ENCODE data around the gene KLB.
"Not testable (repeated sequence)": the region's sequence is repeated elsewhere in the genome, so short reads cannot be mapped to it uniquely, and the experiment has no call there.

KLB gene

DNA sequence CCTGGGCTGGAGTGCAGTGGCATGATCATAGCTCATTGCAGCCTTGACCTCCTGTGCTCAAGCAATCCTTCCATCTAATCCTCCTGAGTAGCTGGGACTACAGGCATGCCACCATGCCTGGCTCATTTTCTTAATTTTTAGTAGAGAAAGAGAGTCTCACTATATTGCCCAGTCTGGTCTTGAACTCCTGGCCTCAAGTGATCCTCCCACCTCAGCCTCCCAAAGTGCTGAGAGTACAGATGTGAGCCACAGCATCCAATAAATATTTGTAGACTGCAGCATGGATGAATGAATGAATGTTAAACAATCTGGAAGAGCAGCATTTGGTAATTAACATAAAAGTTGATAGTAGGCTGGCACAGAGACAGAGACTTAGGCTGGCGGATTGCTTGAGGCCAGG, 20.0 kb downstream of the KLB start:
- no peak for DNase-seq (ENCODE audit: low spot score)

DNA sequence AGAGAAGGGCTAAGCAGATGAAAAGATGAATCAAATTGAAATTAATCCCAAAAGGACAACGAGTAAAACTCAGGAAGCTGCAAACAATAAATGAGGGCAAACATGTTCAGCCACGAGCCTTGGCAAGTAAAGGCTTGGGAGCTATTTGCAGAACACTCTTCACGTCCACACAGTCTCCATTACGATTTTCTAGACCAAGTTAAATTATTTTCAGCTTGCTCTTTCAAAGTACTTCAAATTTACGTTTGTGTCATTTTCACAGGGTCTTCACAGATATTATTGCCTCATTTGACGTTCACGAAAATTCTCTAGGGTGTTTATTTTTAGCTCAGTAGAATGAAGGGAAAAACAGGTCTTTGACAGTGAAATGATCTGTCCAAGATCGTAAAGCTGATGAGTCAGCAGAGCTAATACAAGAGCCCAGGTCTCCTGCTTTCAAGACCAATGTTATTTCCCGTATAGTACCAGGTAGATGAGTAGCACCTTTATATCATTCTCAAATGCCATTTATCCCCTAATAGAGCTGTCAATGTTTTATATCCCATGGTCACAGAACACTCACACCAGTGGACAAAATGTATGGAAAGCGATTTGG, 20.9 kb downstream of the KLB start:
- DNase-seq (ENCODE audit: low spot score), result no peak

DNA sequence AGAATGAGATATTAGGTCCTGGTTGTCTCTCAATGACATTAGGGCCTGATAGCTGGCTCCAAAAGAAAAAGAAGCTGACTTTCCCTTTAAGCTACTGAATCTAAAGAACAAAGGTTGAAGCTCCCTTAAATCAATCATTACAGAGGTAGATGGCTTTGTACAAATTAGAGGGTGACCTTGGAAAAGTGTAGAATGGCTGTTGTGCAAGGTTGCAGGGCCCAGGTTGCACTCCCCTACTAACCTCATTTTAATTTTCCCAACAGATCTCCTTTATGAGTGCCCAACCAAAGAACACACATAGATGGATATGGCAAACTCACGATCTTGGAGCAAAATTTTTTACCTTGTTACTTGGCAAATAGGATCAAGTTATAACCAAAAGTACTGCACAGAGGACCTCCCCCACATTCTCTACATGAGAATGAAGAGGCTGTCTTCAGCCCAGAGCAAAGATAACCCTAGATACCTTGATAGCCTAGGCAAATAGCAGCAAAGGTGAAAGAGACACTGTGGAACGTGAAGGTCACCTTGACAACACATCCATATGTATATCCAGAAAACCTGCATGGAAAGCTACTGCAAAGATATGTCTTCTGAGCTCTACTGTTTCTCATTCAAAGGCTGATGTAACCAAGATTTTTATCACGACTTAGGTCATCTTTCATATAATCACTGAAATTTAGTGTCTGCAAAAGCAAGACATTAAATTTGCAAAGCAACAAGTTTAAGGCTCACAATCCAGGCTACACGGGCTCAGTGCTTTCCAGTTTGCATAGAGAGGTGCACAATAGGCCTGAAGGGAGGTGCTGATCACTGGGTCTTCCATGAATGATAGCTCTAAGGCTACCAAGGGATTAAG, 23.0 kb downstream of the KLB start:
- DNase-seq (ENCODE audit: low spot score), result no peak

DNA sequence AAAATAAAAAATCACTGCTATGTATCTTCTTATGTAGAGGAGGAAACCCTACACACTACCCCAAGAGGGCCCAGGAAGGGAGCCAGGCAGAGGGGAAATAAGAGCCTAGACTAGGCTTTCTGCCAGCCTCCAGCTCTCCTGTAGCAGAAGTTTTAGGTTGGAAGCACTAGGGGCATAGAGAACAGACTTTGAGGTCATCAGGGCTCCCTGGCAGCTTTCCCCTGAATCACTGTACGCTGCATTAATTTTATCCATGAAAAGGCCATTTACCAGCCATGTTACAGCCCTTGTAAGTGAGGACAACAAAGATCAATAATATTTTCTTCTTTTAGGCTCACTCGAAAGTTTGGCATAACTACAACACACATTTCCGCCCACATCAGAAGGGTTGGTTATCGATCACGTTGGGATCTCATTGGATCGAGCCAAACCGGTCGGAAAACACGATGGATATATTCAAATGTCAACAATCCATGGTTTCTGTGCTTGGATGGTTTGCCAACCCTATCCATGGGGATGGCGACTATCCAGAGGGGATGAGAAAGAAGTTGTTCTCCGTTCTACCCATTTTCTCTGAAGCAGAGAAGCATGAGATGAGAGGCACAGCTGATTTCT, 27.3 kb downstream of the KLB start:
- DNase-seq (ENCODE audit: low spot score), result no peak

DNA sequence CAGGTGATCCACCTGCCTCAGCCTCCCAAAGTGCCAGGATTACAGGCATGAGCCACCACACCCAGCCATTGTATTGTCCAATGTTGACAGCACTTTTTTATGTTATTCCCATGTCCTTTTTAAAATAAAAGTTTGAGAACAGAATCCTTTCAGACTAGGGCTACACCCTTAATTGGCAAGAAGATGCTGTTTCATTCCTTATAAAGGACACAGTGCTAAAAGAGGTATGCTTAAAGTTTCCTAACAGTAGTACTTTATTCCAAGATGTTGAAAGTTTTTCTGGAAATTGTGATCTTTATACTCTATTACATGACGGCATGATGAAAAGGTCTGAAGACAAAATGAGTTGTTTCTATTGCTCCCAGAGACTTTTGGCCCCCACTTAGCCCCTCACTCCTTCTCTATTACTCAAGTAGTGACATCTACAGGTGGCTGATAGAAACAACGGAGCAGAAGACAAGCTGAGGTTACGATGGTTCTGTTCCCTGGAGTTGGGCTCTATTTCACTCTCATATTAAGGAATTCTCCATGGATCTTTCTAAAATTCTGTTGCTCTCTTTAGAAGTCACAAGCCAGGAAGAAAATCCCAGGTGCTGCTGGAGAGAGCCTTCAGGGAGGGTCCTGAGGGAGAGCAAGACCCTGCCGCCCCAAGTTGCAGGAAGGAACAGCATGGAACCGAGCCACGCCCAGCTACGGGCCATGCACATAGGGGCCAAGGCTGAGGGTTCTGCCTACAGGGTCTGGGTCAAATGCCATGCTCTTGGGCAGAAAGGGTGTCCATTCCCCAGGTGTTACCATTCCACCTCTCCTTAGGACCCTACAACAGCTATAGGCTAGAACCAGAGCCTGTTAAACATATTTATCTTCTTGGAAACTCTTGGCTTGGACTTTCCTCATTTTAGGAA, 29.2 kb downstream of the KLB start:
- DNase-seq (ENCODE audit: low spot score), result no peak

DNA sequence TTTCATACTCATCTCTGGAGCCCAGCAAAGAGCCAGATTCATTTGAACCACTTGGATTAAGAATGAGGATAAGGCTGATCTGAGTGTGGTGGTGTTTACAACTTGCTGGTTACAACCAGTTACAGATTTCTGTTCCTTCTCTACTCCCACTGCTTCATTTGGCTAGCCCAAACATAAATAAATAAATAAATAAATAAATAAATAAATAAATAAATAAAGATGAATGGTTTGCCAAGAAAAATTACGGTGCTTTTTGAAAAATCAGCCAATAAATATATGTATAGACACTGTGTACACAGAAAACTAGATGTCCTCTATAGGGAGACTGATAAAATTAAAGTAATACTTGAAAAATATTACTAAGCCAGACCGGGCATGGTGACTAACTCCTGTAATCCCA, 34.9 kb downstream of the KLB start:
- DNase-seq (ENCODE audit: low spot score), result no peak

DNA sequence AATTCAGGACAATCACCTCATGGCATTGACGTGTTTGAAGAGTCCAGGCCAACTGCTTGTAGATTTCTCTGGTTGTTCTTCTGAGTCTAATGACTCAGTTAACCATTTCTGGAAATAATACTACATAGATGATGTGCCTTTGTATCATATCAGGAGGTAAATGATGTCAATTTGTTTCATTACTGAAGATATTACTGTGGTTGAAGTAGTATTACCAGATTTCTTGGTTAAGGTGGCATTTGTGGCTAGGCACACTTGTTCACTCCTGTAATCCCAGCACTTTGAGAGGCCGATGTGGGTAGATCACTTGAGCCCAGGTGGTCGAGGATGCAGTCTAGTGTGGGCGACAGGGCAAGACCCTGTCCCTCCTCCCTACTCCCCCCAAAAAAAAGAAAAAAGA, 36.3 kb downstream of the KLB start:
- DNase-seq (ENCODE audit: low spot score), result no peak

DNA sequence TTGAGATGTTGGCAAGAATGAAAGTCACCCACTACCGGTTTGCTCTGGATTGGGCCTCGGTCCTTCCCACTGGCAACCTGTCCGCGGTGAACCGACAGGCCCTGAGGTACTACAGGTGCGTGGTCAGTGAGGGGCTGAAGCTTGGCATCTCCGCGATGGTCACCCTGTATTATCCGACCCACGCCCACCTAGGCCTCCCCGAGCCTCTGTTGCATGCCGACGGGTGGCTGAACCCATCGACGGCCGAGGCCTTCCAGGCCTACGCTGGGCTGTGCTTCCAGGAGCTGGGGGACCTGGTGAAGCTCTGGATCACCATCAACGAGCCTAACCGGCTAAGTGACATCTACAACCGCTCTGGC, 39.7 kb downstream of the KLB start:
- no peak for DNase-seq (ENCODE audit: low spot score)

DNA sequence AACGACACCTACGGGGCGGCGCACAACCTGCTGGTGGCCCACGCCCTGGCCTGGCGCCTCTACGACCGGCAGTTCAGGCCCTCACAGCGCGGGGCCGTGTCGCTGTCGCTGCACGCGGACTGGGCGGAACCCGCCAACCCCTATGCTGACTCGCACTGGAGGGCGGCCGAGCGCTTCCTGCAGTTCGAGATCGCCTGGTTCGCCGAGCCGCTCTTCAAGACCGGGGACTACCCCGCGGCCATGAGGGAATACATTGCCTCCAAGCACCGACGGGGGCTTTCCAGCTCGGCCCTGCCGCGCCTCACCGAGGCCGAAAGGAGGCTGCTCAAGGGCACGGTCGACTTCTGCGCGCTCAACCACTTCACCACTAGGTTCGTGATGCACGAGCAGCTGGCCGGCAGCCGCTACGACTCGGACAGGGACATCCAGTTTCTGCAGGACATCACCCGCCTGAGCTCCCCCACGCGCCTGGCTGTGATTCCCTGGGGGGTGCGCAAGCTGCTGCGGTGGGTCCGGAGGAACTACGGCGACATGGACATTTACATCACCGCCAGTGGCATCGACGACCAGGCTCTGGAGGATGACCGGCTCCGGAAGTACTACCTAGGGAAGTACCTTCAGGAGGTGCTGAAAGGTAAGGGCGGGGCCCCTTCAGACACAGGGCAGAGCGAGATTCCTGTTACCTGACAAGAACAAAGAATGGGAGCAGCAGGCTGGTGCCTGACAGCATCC, 40.3 kb downstream of the KLB start:
- DNase-seq (ENCODE audit: low spot score), result peak; percentile 72

DNA sequence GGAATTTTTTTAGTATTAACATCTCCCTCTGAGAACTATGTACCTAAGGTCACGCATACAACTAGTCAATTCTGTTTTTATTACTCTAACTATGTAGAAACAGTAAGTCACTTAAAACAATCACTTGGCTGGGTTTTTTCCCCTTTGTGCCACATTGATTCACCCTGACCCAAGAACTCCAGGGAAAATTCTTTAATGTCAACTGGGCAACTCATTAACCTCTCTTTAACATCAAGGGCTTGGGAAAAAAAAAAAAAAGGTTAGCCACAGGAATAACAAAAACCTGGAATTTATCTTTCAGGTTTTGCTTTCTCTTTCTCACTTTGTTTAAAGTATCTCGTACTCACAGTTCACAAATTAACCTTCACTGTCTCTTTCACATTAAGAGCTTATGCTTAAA, 43.9 kb downstream of the KLB start:
- DNase-seq (ENCODE audit: low spot score), result no peak

DNA sequence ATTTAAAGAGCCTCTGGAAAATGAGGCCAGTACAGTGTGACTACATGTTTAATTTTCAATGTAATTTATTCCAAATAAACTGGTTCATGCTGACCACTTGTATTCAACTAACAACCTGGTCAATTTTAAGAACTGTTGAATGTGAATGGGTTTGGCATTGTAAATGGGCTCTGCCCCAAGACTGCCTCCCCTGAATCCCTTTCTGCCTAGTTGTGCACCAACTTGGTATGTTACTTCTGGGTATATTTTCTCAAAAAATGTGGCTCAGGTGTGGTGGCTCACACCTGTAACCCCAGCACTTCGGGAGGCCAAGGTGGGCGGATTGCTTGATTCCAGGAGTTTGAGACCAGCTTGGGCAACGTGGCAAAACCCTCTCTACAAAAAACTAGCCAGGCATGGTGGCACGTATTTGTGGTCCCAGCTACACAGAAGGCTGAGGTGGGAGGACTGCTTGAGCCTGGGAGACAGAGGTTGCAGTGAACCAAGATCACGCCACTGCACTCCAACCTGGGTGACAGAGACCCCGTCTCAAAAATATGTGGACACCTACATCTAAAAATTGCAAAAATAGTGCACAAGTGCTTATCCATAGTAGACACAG, 44.8 kb downstream of the KLB start:
- no peak for DNase-seq (ENCODE audit: low spot score)

DNA sequence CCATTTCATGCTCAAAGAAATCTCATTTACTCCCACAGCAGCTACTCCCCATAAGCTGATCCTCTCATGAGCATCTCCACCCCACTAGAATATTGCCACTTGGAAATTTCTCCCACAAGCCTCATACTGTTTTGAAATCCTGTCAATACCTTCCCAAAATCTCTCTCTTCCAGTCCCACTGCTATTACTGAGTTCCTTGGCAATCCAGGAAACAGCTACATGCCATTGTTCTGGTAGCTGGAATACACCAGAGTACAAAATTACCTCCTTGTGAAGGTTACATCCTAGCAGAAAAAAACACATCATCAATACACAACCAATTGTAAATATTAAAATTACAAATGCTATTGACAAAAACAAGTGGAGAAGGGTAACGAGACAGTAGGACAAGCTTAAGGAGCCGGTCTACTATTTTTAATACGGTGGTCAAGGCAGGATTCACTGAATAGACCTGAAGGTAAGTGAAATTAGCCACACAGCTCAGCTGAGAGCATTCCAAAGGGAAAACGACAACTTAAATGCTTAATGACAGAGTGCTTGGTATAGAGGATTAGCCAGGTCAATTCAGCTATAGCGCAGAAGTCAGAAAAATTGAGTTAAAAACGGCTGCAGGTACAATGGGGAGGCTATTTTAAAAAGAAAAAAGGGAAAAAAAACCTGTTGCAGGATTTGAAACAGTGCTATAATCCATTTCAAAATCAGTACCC, 45.6 kb downstream of the KLB start:
- no peak for DNase-seq (ENCODE audit: low spot score)

DNA sequence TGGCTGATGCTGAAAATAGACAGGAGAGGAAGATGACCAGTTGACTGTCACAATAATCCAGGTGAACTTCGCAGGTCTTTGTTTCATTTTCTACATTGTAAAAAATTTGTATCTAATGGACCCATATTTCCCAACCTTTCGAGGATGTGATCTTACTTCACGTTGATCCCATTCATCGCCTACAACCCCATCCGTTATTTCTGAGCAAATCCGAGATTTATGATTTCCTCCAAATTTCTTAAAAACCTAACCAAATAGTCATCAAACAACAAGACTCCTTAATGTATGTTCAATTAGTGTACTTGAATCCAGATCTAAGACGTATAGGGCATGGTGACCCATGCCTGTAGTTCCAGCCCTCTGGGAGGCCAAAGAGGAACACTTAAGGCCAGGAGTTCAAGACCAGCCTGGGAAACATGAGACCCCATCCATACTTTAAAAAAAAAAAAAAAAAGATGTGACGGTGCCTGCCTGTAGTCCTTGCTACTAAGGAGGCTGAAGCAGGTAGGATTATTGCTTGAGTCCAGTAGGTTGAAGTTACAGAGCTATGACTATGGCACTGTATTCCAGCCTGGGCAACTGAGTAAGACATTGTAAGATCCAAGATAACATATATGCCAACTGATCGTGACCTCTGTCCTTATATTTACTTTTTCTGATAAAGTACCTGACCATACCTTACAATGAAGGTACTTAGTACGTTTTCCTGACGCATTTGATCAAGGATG, 46.3 kb downstream of the KLB start:
- no peak for DNase-seq (ENCODE audit: low spot score)

DNA sequence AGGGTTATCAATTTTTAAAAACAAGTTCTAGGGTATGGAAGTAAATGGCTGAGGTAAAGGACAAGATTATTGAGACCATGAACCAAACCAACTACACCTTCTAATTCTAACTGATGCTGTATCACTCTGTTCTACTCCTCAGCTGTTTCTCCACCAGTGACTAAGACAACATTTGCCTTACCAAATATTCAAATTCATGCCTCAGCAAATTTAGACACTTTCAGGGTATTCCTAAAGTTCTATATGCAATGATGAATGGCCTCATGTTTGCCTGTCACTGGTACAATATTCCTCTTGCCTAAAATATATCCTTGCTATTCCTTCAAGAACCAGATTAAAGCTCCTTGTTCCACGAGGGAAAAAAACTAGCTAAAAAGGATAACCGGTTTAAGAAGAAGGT, 47.0 kb downstream of the KLB start:
- DNase-seq (ENCODE audit: low spot score), result no peak

DNA sequence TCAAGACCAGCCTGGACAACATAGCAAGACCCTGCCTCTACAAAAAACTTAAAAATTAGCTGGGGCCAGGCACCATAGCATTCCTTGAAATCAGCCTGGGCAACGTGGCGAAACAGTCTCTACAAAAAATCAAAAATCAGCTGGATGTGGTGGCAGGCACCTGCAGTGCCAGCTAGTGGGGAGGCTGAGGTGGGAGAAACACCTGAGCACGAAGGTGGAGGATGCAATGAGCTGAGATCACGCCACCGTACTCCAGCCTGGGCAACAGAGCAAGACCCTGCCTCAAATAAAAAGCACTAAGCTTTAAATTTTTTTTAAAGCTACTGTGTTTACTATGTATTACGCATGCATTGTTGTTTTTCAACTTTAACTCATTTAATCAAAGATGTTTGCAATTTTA, 48.8 kb downstream of the KLB start:
- DNase-seq (ENCODE audit: low spot score), result no peak

DNA sequence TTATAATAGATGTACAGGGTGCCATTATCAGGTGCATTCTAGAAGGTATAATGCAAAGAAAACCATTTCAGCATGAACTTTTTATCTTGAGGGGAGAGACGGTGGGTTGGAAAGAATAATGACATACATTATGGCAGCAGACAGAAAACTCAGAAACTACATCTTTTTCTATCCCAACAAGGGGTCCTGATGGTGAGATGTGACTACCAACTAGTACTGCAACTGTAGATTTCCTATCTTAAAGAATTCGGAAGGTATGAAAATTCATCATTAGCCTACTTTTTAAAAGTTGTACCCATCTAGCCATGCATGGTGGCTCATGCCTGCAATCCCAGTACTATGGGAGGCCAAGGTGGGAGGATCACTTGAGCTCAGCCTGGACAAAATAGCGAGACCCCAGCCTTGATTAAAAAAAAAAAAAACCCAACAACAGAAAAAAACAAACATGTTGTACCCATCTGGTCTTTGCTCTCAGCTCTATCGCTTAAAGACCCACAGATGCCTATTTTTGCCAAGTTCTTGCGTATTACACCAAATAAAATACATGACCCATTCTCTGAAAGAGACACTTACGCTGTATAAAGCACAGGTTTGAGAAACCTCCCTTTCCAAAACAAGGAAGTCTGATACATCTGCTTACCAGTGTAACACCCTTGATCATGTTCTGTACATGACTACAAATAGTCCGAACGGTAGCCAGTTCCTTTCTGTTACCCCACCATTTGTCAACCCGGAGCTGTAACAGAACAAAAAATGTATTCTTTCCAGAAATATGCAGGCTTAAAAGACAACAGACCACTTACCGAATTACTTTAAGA, 50.4 kb downstream of the KLB start:
- no peak for DNase-seq (ENCODE audit: low spot score)

DNA sequence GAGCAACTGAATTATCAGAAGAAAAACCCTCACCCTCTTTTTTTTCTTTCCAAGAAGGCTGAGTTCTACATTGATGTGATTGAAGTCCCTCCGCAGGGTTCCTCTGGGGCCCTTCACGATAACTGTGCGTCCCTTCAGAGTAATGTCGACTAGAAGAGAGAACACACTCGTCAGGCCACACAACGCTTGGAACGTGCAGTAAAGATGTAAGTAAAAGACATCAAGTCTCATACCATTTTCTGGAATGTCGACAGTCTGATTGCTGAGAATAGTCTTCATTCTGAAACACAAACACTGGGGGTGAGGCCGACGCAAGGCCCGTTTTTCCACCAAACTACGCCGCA, 51.4 kb downstream of the KLB start:
- DNase-seq (ENCODE audit: low spot score), result not testable (repeated sequence)

DNA sequence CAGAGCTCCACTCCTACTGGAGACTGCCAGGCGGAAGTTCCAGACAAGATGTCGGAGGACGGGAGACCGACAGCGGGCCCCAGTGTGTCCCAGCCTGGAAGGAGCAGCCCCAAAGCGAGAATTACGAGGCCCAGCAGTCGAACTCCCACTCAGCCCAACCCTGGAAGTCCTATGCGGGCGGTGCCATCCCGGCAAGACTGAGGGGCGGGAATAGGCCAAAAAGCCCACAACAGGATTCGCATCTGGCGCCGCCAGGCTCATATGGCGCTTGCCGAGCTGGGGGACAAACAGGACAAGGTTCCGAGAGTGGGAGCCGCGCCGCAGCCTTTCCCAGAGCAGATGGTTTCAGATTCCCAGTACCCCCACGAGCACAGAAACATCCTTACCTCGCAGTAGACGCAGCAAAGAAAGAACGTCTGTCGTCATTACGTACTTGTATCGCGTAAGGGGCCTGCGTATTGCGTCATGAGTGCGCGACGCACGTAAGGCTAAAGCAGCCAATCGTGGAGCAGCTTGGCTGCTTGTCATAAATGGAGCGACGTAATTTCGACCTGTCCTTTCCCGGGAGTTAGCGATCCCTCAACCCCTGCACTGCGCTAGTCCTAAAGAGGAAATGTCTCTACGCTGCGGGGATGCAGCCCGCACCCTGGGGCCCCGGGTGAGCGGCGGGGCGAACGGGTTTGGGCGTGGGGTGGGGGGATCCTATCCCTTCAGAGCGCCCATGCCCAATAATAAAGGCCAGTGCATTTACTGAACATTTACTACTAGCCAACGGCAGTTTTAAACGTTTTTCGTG, 52.0 kb downstream of the KLB start, which contains the start of the genes LIAS and RPL9:
Gene LIAS, plus strand, starts transcription at position 552 of the 796 bp plus-strand sequence. Its CDS starts 62 bp downstream, at position 614.
Gene RPL9, minus strand, starts transcription at position 418 of the 796 bp plus-strand sequence. CDS start 483 bp downstream, outside the sequence.
- peak; percentile 96 for DNase-seq (ENCODE audit: low spot score)
